ENCODE measurements around the gene GZMH. TPM values are rescaled to one million over a fixed set of nuclear protein-coding genes. Genes with fewer than 3 reads are reported as not detected.
"Not testable (repeated sequence)": the region's sequence is repeated elsewhere in the genome, so short reads cannot be mapped to it uniquely, and the experiment has no call there.

The GZMH gene
- total RNA-seq, 1 experiment from 2014 or later: not detected

DNA sequence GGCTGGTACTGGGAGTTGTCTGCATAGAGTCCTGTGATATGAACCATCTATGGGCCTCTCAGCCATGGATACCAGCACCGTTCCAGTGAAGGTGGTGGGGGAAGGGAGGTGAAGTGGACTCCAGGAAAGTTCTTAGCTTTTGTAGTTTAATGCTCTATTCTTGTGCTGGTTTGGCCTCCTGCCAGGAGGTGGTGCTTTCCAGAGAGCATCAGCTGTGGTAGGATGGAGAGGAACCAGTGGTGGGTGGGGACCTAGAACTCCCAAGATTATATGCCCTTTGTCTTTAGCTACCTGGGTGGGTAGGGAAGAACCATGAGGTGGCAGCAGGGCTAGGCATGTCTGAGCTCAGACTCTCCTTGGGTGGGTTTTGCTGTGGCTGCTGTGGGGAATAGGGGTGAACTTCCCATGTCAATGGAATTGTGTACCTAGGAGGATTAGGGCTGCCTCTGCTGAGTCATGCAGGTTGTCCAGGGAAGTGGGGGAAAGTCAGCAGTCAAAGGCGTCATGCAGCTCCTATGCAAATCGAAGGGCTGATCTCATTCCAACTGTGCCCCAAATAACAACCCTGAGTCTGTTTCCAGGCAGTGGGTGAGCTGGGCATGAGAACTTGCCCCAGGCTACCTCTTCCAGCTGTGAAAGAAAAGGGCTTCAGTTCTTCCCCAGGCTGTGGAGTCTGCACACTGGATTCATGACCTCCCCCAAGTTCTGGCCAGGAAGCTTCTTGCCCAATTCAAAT is 14.2 kb downstream of the GZMH start:
- peak; percentile 53 for DNase-seq (ENCODE audit: low read depth)

DNA sequence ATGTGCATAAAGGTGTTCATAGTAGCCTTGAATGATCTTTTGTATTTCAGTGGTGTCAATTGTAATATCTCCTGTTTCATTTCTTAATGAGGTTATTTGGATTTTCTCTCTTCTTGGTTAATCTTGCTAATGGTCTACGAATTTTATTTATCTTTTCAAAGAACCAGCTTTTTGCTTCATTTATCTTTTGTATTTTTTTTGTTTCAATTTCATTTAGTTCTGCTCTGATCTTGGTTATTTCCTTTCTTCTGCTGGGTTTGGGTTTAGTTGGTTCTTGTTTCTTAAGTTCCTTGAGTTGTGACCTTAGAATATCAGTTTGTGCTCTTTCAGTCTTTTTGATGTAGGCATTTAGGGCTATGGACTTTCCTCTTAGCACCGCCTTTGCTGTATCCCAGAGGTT is 18.5 kb downstream of the GZMH start:
- not testable (repeated sequence) for DNase-seq (ENCODE audit: low read depth)

DNA sequence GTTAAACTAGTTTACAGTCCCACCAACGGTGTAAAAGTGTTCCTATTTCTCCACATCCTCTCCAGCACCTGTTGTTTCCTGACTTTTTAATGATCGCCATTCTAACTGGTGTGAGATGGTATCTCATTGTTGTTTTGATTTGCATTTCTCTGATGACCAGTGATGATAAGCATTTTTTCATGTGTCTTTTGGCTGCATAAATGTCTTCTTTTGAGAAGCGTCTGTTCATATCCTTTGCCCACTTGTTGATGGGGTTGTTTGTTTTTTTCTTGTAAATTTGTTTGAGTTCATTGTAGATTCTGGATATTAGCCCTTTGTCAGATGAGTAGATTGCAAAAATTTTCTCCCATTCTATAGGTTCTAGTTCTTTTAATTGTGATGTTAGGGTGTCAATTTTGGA is 25.1 kb downstream of the GZMH start:
- not testable (repeated sequence) for DNase-seq (ENCODE audit: low read depth)

DNA sequence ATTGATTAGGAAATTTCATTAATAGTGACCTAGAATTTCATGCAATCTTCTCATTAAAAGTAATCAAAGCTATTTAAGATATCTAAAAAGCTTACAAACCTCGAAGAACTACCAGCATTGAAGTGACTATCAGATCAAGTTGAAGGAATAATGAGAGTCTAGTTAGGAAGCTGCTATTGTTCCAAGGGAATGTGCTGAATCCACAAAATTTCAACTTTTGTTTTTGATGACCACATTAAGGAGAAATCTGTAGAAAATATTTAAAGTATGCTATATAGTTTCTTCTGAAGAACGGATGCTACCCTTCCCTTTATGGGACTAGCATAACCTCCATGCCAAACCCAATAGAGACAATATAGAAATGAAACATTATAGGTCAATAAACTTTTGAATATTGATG is 30.9 kb downstream of the GZMH start:
- no peak for DNase-seq (ENCODE audit: low read depth)

DNA sequence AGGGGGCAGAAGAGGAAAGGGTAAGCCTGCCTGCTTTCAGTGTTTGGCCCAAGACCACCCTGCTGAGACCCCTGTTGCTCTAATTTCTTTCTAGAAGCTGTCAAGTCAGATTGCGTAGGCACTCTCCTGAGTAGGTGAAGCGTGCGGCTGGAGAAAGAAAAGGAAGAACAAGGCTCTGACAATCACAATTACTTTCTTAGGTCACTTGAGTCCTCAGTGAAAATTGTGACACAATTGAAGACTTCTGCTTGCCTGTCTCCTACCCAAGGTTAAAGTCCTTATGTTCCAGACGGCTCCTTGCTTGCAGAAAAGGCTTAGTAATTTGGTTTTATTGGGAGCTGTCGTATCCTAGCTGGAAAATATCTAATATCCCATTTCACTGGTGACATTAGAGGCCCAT is 32.7 kb downstream of the GZMH start:
- DNase-seq (ENCODE audit: low read depth): no peak

DNA sequence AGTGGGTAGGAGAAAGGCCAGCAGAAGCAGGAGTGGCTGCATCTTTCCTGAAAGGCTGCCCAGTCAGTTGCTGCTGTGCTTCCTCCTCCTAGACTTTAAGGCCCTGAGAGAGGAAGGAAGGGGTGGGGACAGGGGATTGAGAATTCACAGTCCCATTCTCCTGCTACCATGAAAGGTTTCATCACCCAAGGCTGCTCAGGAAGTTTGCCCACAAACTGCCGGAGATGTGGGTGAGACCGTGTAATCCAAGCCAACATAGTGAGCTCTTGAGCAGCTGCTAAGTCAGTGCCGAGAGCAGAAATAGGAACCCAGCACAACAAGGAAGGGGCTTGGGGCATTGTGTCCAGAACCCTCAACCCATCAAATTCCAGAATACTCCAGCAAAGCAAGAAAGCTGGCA is 33.3 kb downstream of the GZMH start, which contains the start of gene CTSG:
TSS of gene CTSG (minus strand) at position 69 of the 400 bp plus-strand sequence. CDS start at position 42, 27 bp downstream.
- no peak for DNase-seq (ENCODE audit: low read depth)

DNA sequence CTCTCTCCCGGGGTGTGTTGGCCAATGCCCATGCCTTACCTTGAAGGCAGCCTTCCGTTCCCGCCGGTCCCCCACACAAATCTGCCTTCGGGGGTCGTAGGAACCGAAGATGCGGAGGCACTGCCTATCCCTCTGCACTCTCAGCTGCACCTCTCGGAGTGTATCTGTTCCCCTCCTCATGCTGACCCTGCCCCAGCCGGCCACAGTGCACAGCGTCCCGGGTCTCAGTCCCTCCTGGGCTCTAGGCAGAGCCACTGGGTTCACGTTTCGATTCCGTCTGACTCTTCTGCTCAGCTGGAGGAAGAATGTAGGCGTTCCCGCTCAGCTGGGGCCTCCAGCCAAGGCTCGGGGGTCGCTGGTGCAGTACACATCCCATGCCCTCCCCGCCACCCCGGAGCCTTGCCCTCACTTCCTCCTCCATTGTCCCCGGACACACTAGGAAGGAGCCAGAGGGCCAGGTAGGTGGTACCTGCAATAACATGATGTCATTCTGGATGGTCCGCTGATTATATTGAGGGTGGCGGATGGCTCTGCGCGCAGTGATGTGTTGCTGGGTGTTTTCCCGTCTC is 35.2 kb downstream of the GZMH start:
- DNase-seq (ENCODE audit: low read depth): no peak

DNA sequence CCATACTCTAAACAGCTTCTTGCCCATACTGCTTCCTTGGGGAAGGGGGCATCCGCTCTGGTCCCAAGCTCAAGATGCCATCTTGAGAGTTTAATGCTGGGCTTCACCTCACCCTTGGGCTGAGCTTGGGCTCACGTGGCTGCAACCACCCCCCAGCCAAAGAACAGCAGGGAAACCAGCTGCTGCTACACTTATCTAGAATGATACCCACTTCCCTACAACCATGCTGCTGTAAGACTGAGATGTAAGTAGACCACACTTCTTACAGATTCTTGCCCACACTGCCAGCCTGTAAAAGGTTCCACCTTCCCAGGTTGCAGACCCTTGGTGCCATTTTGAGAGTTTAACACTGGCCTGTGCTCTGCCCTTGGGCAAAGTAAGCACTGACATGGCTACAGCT is 43.2 kb downstream of the GZMH start:
- no peak for DNase-seq (ENCODE audit: low read depth)

DNA sequence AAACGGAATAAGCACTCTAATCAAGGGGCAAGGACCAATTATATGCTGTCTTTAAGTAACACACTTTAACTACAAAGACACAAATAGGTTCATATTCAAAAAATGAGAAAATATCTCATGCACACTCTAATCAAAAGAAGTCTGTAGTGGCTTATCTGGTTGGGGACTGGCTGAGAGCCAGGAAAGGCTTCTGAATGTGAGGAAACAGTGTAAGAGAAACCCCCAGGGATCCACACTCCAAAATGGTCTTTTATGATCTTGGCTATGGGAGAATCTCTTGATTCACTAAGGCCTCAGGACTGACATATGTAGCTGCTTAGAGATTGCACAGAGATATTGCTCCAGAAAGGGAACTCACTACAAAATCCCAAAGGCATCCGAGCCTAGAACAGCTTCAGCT is 43.7 kb downstream of the GZMH start:
- DNase-seq (ENCODE audit: low read depth): no peak

DNA sequence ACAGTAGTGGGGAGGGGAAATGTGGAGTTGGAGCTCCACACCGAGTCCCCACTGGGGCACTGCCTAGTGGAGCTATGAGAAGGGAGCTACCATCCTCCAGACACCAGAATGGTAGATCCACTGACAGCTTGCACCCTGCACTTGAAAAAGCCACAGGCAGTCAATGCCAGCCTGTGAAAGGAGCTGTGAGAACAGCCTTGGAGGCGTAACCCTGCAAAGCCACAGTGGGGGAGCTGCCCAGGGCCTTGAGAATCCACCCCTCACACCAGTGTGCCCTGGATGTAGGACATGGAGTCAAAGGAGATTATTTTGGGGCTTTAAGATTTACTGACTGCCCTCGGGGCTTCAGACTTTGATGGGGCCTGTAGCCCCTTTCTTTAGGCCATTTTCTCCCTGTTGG is 46.0 kb downstream of the GZMH start:
- DNase-seq (ENCODE audit: low read depth): no peak

DNA sequence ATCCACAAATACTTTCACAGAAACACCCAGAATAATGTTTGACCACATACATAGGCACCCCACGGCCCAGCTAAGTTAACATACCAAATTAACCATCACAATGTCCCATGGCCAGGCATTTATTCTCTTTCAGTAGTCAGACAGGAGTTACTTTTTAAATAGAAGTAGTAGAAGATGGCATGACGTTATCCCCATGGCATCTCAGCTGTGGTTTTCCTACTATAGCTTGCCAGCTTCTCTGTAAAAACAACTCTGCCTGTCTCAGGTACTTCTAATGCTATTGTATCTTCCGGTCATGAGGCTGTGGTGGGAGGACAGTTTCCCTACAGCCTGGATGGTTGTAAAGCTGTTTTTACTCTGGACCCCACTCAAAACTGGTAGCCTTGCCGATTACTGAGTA is 52.7 kb downstream of the GZMH start:
- DNase-seq (ENCODE audit: low read depth): peak; percentile 48

Other genes starting within 250 kb of the GZMH start
- gene NFATC4, start 241.5 kb downstream of the GZMH start, total RNA-seq (2014; rRNA removed; shearing (Covaris generic)): 10.6 and 13.1 TPM in 2 replicates
- gene NYNRIN, start 210.7 kb downstream of the GZMH start, total RNA-seq (2014; rRNA removed; shearing (Covaris generic)): 0.36 and 0.39 TPM in 2 replicates
- 0.72 and 1.3 TPM in 2 replicates for gene CBLN3, start 180.0 kb downstream of the GZMH start, total RNA-seq (2014; rRNA removed; shearing (Covaris generic))
- gene KHNYN, start 179.7 kb downstream of the GZMH start, total RNA-seq (2014; rRNA removed; shearing (Covaris generic)): 18.4 and 23.1 TPM in 2 replicates
- 12.1 and 17.1 TPM in 2 replicates for gene SDR39U1, start 166.9 kb downstream of the GZMH start, total RNA-seq (2014; rRNA removed; shearing (Covaris generic))
- not detected in 2 replicates for gene CMA1, start 101.4 kb downstream of the GZMH start, total RNA-seq (2014; rRNA removed; shearing (Covaris generic))
- not detected in 2 replicates for gene CTSG, start 33.4 kb downstream of the GZMH start, total RNA-seq (2014; rRNA removed; shearing (Covaris generic))
- not detected in 2 replicates for gene GZMB, start 24.5 kb upstream of the GZMH start, total RNA-seq (2014; rRNA removed; shearing (Covaris generic))